Stimulated activated CD4-positive, alpha-beta T cell treated with anti-CD3 and anti-CD28 coated beads, Interleukin-4, amount 100 ng/mL, for 24 hours (primary cell): ENCODE measurements around the gene ZSWIM3.

Source experiments
- DNase-seq: peaks from one replicate; pipeline ENCODE4 v3.0.0-alpha.2; 2020

ZSWIM3 gene

GRCh38 chr20:45833030-45833882, 24.2 kb upstream of the ZSWIM3 start, which contains the start of gene SNX21:
TSS of gene SNX21 (plus strand) at chr20:45833799. CDS start at chr20:45833920, 121 bp downstream.
- DNase-seq: peak; percentile 14

- DNase-seq: peak; percentile 35
Measured at GRCh38 chr20:45833883-45834796, 23.3 kb upstream of the ZSWIM3 start.

GRCh38 chr20:45834797-45835161, 22.6 kb upstream of the ZSWIM3 start:
- no peak for DNase-seq

- no peak for DNase-seq
Measured at GRCh38 chr20:45835329-45835765, 22.1 kb upstream of the ZSWIM3 start.

- no peak for DNase-seq
Measured at GRCh38 chr20:45835825-45836224, 21.6 kb upstream of the ZSWIM3 start.

- no peak for DNase-seq
Measured at GRCh38 chr20:45836841-45837240, 20.6 kb upstream of the ZSWIM3 start.

- DNase-seq: no peak
Measured at GRCh38 chr20:45840700-45841198, 16.7 kb upstream of the ZSWIM3 start.

GRCh38 chr20:45841407-45842129, 15.8 kb upstream of the ZSWIM3 start:
- DNase-seq: no peak

GRCh38 chr20:45842169-45842812, 15.1 kb upstream of the ZSWIM3 start:
- no peak for DNase-seq

- DNase-seq: no peak
Measured at GRCh38 chr20:45843506-45843905, 13.9 kb upstream of the ZSWIM3 start.

- no peak for DNase-seq
Measured at GRCh38 chr20:45845452-45845851, 12.0 kb upstream of the ZSWIM3 start.

- DNase-seq: no peak
Measured at GRCh38 chr20:45848421-45848820, 9.0 kb upstream of the ZSWIM3 start.

GRCh38 chr20:45848969-45849582, 8.3 kb upstream of the ZSWIM3 start:
- DNase-seq: no peak

GRCh38 chr20:45850238-45850637, 7.2 kb upstream of the ZSWIM3 start:
- DNase-seq: no peak

- no peak for DNase-seq
Measured at GRCh38 chr20:45850926-45851325, 6.5 kb upstream of the ZSWIM3 start.

GRCh38 chr20:45851501-45851900, 5.9 kb upstream of the ZSWIM3 start:
- DNase-seq: no peak

- no peak for DNase-seq
Measured at GRCh38 chr20:45852326-45852725, 5.1 kb upstream of the ZSWIM3 start.

- no peak for DNase-seq
Measured at GRCh38 chr20:45853484-45853883, 3.9 kb upstream of the ZSWIM3 start.

GRCh38 chr20:45857882-45858216, 435 bp downstream of the ZSWIM3 start:
- DNase-seq: peak; percentile 40

- DNase-seq: no peak
Measured at GRCh38 chr20:45859916-45860315, 2.5 kb downstream of the ZSWIM3 start.

GRCh38 chr20:45860560-45861220, 3.3 kb downstream of the ZSWIM3 start:
- no peak for DNase-seq
